Activated CD4-positive, alpha-beta T cell treated with anti-CD3 and anti-CD28 coated beads, Interleukin-2, Interleukin-4, amounts not matched to agents 100 ng/mL and 50 ng/mL, durations not matched to agents 16 hours and 8 hours (primary cell): ENCODE data around the gene C19orf47.

ENCODE experiments used
- DNase-seq: peaks from one replicate; pipeline ENCODE4 v3.0.0-alpha.2; 2020; ENCODE audit warnings: low spot score

C19orf47 gene

GRCh38 chr19:40315812-40316470 is 32.3 kb downstream of the C19orf47 start:
- no peak for DNase-seq

- no peak for DNase-seq
These were observed 33.5 kb downstream of the C19orf47 start for GRCh38 chr19:40314656-40315055.

GRCh38 chr19:40313229-40313983 is 34.8 kb downstream of the C19orf47 start:
- DNase-seq, result no peak

GRCh38 chr19:40312533-40312932 is 35.7 kb downstream of the C19orf47 start:
- DNase-seq, result no peak

GRCh38 chr19:40309666-40310065 is 38.5 kb downstream of the C19orf47 start:
- DNase-seq, result no peak

- peak; percentile 78 for DNase-seq
These were observed 42.8 kb downstream of the C19orf47 start for GRCh38 chr19:40305403-40305802.

- DNase-seq, result no peak
These were observed 43.9 kb downstream of the C19orf47 start for GRCh38 chr19:40304306-40304705.

GRCh38 chr19:40303765-40304164 is 44.4 kb downstream of the C19orf47 start:
- no peak for DNase-seq

GRCh38 chr19:40302224-40303011 is 45.8 kb downstream of the C19orf47 start:
- no peak for DNase-seq

- DNase-seq, result no peak
These were observed 47.5 kb downstream of the C19orf47 start for GRCh38 chr19:40300668-40301067.

GRCh38 chr19:40298026-40298425 is 50.2 kb downstream of the C19orf47 start:
- no peak for DNase-seq

GRCh38 chr19:40294560-40294959 is 53.6 kb downstream of the C19orf47 start:
- no peak for DNase-seq

GRCh38 chr19:40286971-40287421 is 61.2 kb downstream of the C19orf47 start:
- no peak for DNase-seq

GRCh38 chr19:40286235-40286970 is 61.8 kb downstream of the C19orf47 start:
- DNase-seq, result no peak

GRCh38 chr19:40285353-40286234 is 62.6 kb downstream of the C19orf47 start:
- peak; percentile 99 for DNase-seq

GRCh38 chr19:40284501-40285352 is 63.5 kb downstream of the C19orf47 start, which contains the start of gene AKT2:
AKT2 (minus strand) TSS chr19:40285345; CDS start chr19:40265267, 20,078 bp downstream.
- DNase-seq, result peak; percentile 38

GRCh38 chr19:40284251-40284500 is 64.0 kb downstream of the C19orf47 start:
- no peak for DNase-seq

- DNase-seq, result no peak
These were observed 64.6 kb downstream of the C19orf47 start for GRCh38 chr19:40283414-40284250.

- no peak for DNase-seq
These were observed 65.3 kb downstream of the C19orf47 start for GRCh38 chr19:40282920-40283319.
